ENCODE data around the gene FOLR2. TPM values are rescaled to one million over a fixed set of nuclear protein-coding genes. Genes with fewer than 3 reads are reported as not detected.
"Not testable (repeated sequence)": the region's sequence is repeated elsewhere in the genome, so short reads cannot be mapped to it uniquely, and the experiment has no call there.

Gene FOLR2
- total and polyA plus RNA-seq, 4 donors: 9.4 to 31.5 (median 16.7) TPM

DNA sequence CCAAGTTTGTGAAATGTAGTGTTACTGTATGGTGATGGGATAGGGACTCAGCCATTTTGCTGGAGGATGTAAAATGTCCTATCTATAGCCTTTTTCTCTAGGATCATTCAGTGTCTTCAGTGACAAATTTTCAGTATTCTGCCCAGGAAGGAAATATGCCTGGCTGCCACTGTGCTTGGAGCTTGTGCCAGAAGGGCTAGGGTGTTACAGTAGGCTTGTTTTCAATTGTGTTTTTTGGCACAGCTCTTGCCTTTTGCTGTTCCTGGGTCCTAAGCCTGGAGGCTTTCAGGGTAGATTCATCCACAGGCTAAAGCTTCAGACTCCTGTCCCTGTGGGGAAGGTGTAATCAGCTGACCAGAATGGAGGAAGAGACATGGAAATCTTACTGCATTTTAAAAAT, 49.4 kb downstream of the FOLR2 start:
- no peak for DNase-seq (ENCODE audit: low spot score)
- Histone ChIP-seq H3K27ac (ENCODE audit: low read depth in 1 of 2, low read length in 2 of 2) (no peak overlapping the region), H3K9ac (ENCODE audit: low read depth in 1 of 2, low read length in 2 of 2) (no peak overlapping the region), H3K4me3 (ENCODE audit: low read depth in 1 of 3, low read length in 3 of 3) (no peak overlapping the region), H3K4me1 (ENCODE audit: control insufficient read depth in 4 of 4, insufficient read depth in 4 of 4, low read length in 3 of 4) (no peaks in the 10 kb centered on the region), H3K9me3 (ENCODE audit: control insufficient read depth in 4 of 4, low read length in 3 of 4) (no peaks in the 10 kb centered on the region), H3K36me3 (ENCODE audit: control insufficient read depth in 4 of 4, insufficient read depth in 3 of 4, low read depth in 1 of 4, low read length in 3 of 4) (no peaks in the 10 kb centered on the region), H3K27me3 (ENCODE audit: control insufficient read depth in 4 of 4, insufficient read depth in 4 of 4, low read length in 3 of 4) (no peaks in the 10 kb centered on the region)
- TF ChIP-seq, protein P1, sequence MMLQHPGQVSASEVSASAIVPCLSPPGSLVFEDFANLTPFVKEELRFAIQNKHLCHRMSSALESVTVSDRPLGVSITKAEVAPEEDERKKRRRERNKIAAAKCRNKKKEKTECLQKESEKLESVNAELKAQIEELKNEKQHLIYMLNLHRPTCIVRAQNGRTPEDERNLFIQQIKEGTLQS (IDR thresholded peaks at IDR 0.05): no peak
- TF ChIP-seq TAF1 (conservative IDR thresholded peaks at IDR 0.05) (no peak), SP1 (IDR thresholded peaks at IDR 0.05) (no peak), FOXA2 (IDR thresholded peaks at IDR 0.05) (no peak), HNF4A (conservative IDR thresholded peaks at IDR 0.05) (no peak), FOXA1 (IDR thresholded peaks at IDR 0.05) (no peak), JUND (IDR thresholded peaks at IDR 0.05) (no peak), RXRA (IDR thresholded peaks at IDR 0.05) (no peak), NR2F2 (IDR thresholded peaks at IDR 0.05) (no peak)
- TF ChIP-seq, protein P2, sequence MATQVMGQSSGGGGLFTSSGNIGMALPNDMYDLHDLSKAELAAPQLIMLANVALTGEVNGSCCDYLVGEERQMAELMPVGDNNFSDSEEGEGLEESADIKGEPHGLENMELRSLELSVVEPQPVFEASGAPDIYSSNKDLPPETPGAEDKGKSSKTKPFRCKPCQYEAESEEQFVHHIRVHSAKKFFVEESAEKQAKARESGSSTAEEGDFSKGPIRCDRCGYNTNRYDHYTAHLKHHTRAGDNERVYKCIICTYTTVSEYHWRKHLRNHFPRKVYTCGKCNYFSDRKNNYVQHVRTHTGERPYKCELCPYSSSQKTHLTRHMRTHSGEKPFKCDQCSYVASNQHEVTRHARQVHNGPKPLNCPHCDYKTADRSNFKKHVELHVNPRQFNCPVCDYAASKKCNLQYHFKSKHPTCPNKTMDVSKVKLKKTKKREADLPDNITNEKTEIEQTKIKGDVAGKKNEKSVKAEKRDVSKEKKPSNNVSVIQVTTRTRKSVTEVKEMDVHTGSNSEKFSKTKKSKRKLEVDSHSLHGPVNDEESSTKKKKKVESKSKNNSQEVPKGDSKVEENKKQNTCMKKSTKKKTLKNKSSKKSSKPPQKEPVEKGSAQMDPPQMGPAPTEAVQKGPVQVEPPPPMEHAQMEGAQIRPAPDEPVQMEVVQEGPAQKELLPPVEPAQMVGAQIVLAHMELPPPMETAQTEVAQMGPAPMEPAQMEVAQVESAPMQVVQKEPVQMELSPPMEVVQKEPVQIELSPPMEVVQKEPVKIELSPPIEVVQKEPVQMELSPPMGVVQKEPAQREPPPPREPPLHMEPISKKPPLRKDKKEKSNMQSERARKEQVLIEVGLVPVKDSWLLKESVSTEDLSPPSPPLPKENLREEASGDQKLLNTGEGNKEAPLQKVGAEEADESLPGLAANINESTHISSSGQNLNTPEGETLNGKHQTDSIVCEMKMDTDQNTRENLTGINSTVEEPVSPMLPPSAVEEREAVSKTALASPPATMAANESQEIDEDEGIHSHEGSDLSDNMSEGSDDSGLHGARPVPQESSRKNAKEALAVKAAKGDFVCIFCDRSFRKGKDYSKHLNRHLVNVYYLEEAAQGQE (IDR thresholded peaks at IDR 0.05): no peak

DNA sequence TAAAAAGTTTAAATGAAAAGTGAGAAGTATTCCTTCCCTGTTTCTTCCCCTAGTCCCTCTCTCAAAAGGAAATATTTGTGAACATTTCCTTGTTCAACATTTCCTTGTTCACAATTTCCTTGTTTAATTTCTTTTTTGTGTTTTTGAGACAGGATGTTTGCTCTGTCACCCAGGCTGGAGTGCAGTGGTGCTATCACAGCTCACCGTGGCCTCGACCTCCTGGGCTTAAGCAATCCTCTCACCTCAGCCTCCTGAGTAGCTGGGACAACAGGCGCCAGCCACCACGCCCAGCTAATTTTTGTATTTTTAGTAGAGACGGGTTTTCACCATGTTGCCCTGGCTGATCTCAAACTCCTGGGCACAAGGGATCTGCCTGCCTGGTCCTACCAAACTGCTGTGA, 50.4 kb downstream of the FOLR2 start:
- not testable (repeated sequence) for H3K27me3 ChIP-seq (ENCODE audit: control insufficient read depth in 4 of 4, insufficient read depth in 4 of 4, low read length in 3 of 4); H3K9me3 ChIP-seq (ENCODE audit: control insufficient read depth in 4 of 4, low read length in 3 of 4); H3K4me1 ChIP-seq (ENCODE audit: control insufficient read depth in 4 of 4, insufficient read depth in 4 of 4, low read length in 3 of 4); H3K9ac ChIP-seq (ENCODE audit: low read depth in 1 of 2, low read length in 2 of 2); H3K4me3 ChIP-seq (ENCODE audit: low read depth in 1 of 3, low read length in 3 of 3); H3K27ac ChIP-seq (ENCODE audit: low read depth in 1 of 2, low read length in 2 of 2); DNase-seq (ENCODE audit: low spot score); H3K36me3 ChIP-seq (ENCODE audit: control insufficient read depth in 4 of 4, insufficient read depth in 3 of 4, low read depth in 1 of 4, low read length in 3 of 4)
- 74% methylated on average over 5 of the region's 5 CpGs for WGBS

DNA sequence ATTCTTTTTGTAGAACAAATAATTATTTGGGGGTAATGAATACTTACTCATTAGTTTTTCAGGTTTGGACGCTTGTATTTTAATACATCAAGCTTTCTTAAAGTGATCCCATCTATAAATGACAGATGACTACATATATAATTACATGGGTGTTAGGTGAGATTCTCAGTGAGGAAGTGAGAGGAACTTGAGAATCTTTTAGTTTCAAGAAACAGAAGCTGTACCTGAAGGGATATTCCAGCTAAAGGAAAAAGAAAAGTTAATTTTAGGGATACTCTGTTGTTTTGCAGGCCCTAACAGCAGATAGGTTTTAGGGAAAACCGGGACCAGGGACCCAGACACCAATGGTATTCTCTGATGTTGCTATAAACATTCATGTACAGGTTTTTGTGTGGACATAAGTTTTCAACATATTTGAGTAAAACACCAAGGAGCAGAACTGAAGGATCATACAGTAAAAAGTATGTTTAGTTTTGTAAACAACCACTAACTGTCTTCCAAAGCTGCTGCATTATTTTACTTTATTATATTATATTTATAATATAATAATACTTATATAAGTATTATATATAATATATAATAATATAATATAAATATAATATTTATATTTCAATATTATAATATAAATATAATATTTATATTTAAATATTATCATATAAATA, 51.5 kb downstream of the FOLR2 start:
- H3K9me3 ChIP-seq (ENCODE audit: control insufficient read depth in 4 of 4, low read length in 3 of 4): no peaks in the 10 kb centered on the region
- no peaks in the 10 kb centered on the region for H3K4me1 ChIP-seq (ENCODE audit: control insufficient read depth in 4 of 4, insufficient read depth in 4 of 4, low read length in 3 of 4)
- no peak overlapping the region for H3K27ac ChIP-seq (ENCODE audit: low read depth in 1 of 2, low read length in 2 of 2)
- H3K36me3 ChIP-seq (ENCODE audit: control insufficient read depth in 4 of 4, insufficient read depth in 3 of 4, low read depth in 1 of 4, low read length in 3 of 4): no peaks in the 10 kb centered on the region
- 85% methylated on average over 2 of the region's 2 CpGs for WGBS
- no peaks in the 10 kb centered on the region for H3K27me3 ChIP-seq (ENCODE audit: control insufficient read depth in 4 of 4, insufficient read depth in 4 of 4, low read length in 3 of 4)
- DNase-seq (ENCODE audit: low spot score): no peak
- H3K4me3 ChIP-seq (ENCODE audit: low read depth in 1 of 3, low read length in 3 of 3): no peak overlapping the region
- no peak overlapping the region for H3K9ac ChIP-seq (ENCODE audit: low read depth in 1 of 2, low read length in 2 of 2)
- TF ChIP-seq YY1 (IDR thresholded peaks at IDR 0.05) (no peak), HNF4A (conservative IDR thresholded peaks at IDR 0.05) (no peak), HNF4G (IDR thresholded peaks at IDR 0.05) (no peak), NR2F2 (IDR thresholded peaks at IDR 0.05) (no peak), JUND (IDR thresholded peaks at IDR 0.05) (no peak), RAD21 (IDR thresholded peaks at IDR 0.05) (no peak), EGR1 (IDR thresholded peaks at IDR 0.05; ENCODE audit: low read depth in 2 of 2) (no peak), GABPA (IDR thresholded peaks at IDR 0.05 in 1 of 2, conservative IDR thresholded peaks at IDR 0.05 in 1 of 2) (no peak), TAF1 (conservative IDR thresholded peaks at IDR 0.05) (no peak)
- TF ChIP-seq, protein P3, sequence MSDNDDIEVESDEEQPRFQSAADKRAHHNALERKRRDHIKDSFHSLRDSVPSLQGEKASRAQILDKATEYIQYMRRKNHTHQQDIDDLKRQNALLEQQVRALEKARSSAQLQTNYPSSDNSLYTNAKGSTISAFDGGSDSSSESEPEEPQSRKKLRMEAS (IDR thresholded peaks at IDR 0.05): no peak
- TF ChIP-seq, protein P2 (IDR thresholded peaks at IDR 0.05): no peak
- TF ChIP-seq, protein P4, sequence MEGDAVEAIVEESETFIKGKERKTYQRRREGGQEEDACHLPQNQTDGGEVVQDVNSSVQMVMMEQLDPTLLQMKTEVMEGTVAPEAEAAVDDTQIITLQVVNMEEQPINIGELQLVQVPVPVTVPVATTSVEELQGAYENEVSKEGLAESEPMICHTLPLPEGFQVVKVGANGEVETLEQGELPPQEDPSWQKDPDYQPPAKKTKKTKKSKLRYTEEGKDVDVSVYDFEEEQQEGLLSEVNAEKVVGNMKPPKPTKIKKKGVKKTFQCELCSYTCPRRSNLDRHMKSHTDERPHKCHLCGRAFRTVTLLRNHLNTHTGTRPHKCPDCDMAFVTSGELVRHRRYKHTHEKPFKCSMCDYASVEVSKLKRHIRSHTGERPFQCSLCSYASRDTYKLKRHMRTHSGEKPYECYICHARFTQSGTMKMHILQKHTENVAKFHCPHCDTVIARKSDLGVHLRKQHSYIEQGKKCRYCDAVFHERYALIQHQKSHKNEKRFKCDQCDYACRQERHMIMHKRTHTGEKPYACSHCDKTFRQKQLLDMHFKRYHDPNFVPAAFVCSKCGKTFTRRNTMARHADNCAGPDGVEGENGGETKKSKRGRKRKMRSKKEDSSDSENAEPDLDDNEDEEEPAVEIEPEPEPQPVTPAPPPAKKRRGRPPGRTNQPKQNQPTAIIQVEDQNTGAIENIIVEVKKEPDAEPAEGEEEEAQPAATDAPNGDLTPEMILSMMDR (IDR thresholded peaks at IDR 0.05; ENCODE audit: low read depth, low read length, missing input control): no peak
- TF ChIP-seq, protein P1 (IDR thresholded peaks at IDR 0.05): no peak
